22Rv1 (cell line): ENCODE results near the gene ANKRD60.

Experiments used
- CTCF ChIP-seq: fragments of 450-650 bp; IDR thresholded peaks from 2 replicates; pipeline ENCODE4 v1.5.1; 2017; ENCODE audit warnings: mild to moderate bottlenecking
- ZFX ChIP-seq: fragments of 450-650 bp; IDR thresholded peaks from 2 replicates; pipeline ENCODE4 v1.6.1; 2017; ENCODE audit warnings: antibody characterized with exemption, borderline replicate concordance

- TF ChIP-seq CTCF: no peak
- TF ChIP-seq ZFX: no peak
Measured at GRCh38 chr20:58251979-58252591, 23.6 kb upstream of the ANKRD60 start.
